Esophagus muscularis mucosa (tissue), 3 donors: ENCODE data around the gene NR1H3.

Source experiments
- CTCF ChIP-seq, 3 experiments: fragments of 200-600 bp in 2 of 3; fragments of 450-650 bp in 1 of 3; sonication (generic) in 2 of 3; IDR thresholded peaks; one replicate each; pipeline ENCODE4 v1.5.1; 2017 to 2019; ENCODE audit warnings: antibody characterized with exemption in 3 of 3, mild to moderate bottlenecking in 2 of 3, moderate library complexity in 1 of 3
- POLR2A ChIP-seq: fragments of 450-650 bp; IDR thresholded peaks from one replicate; pipeline ENCODE4 v1.6.1; 2017; ENCODE audit warnings: antibody characterized with exemption, moderate library complexity, mild to moderate bottlenecking, low read depth

DNA sequence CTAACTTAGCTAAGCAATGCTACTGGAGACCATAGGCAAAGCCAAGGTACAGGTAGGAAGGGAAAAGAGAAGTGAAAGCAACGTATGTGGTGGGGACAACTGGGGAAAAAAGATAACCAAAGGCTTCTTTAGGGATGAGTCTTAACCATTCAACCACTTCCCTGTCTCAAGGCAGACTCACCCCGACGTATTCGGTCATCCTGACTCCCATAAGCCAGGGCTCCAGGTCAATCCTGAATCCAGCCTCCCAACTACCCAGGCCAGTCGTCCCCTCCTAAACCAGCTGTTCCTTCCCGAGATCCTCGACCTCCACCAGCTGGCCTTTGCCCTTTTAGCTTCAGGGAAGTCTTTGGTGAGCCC, 9.5 kb upstream of the NR1H3 start:
- no peak for TF ChIP-seq CTCF (IDR thresholded peaks at IDR 0.05)
- TF ChIP-seq POLR2A: no peak
